Mucosa of stomach (tissue), 1 donor: Measurements from ENCODE around the gene RAC2.

Experiments
- H3K27me3 ChIP-seq: one replicate; pipeline ENCODE4 v1.7.0; 2013; ENCODE audit warnings: mild to moderate bottlenecking, low read length; ENCODE audit not compliant: control insufficient read depth, insufficient read depth
- H3K36me3 ChIP-seq: one replicate; pipeline ENCODE4 v1.7.0; 2013; ENCODE audit warnings: low read length; ENCODE audit not compliant: control insufficient read depth, insufficient read depth
- H3K4me1 ChIP-seq: one replicate; pipeline ENCODE4 v1.7.0; 2013; ENCODE audit warnings: mild to moderate bottlenecking, low read length; ENCODE audit not compliant: control insufficient read depth, insufficient read depth
- H3K4me3 ChIP-seq: one replicate; pipeline ENCODE4 v1.7.0; 2013; ENCODE audit warnings: low read length
- H3K9ac ChIP-seq: one replicate; pipeline ENCODE4 v1.7.0; 2013; ENCODE audit warnings: mild to moderate bottlenecking, low read length, moderate library complexity
- H3K9me3 ChIP-seq: one replicate; pipeline ENCODE4 v1.7.0; 2013; ENCODE audit warnings: mild to moderate bottlenecking, low read length, moderate library complexity; ENCODE audit not compliant: control insufficient read depth
- donor health status: Pancreatic carcinoma.

Gene RAC2

GRCh38 chr22:37199103-37199759 is 44.8 kb downstream of the RAC2 start:
- H3K4me3 ChIP-seq, result peak overlapping the region; percentile 91
- peaks cover 32% of the 10 kb centered on the region for H3K4me1 ChIP-seq
- H3K36me3 ChIP-seq, result no peaks in the 10 kb centered on the region
- no peaks in the 10 kb centered on the region for H3K27me3 ChIP-seq
- peak overlapping the region; percentile 90 for H3K9ac ChIP-seq
- no peaks in the 10 kb centered on the region for H3K9me3 ChIP-seq

DNA sequence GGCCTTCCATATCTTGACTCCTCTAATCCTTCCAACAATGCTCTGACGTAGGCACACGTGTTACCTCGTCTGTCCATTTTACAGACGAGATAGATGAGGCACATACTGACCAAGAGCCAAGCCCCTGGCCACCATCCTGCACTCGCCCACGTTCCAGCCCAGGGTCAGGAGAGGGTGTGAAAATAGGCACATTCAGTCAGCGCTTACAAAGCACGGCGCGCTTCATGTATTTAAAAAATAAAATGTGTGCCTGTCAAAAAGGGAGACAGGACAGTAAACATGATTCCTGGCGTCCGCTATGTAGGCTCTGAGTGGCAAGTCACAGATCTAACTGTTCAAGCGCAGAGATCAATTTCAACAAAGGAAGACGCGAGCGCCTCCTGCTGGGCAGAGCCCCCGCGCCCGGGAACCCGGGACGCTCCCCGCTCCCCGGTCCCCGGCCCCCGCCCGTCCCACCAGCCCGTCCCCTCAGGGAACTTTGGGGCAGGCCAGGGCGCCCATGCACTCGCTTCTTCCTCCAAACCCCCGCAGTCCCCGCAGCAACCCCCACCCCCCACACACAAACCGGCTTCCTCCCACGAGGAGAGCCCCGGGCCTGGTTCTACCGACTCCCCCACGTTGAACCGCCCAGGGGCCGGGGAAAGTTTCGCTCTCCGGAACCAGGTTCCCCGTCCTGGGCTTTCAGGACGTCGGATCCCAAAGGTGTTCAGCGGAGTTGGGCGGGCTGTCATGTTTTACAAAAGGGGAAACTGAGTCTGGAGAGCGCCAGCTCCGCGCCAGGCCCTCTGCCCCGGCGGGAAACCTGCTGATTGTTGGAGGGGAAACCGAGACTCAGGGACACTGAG is 45.6 kb downstream of the RAC2 start:
- Histone ChIP-seq H3K9ac (peak overlapping the region; percentile 90), H3K27me3 (no peaks in the 10 kb centered on the region), H3K4me3 (peak overlapping the region; percentile 91), H3K36me3 (no peaks in the 10 kb centered on the region), H3K9me3 (no peaks in the 10 kb centered on the region), H3K4me1 (peaks cover 32% of the 10 kb centered on the region)

GRCh38 chr22:37197451-37198257 is 46.4 kb downstream of the RAC2 start:
- H3K27me3 ChIP-seq, result no peaks in the 10 kb centered on the region

GRCh38 chr22:37196539-37197450 is 47.3 kb downstream of the RAC2 start:
- H3K27me3 ChIP-seq, result no peaks in the 10 kb centered on the region
- no peak overlapping the region for H3K4me3 ChIP-seq
- no peaks in the 10 kb centered on the region for H3K9me3 ChIP-seq
- H3K36me3 ChIP-seq, result no peaks in the 10 kb centered on the region
- no peak overlapping the region for H3K9ac ChIP-seq
- peaks cover 32% of the 10 kb centered on the region for H3K4me1 ChIP-seq

More at GRCh38 chr22:37197451-37198257, 46.4 kb downstream of the RAC2 start:
- no peaks in the 10 kb centered on the region for H3K36me3 ChIP-seq
- H3K9ac ChIP-seq, result peak overlapping the region; percentile 7
- no peak overlapping the region for H3K4me3 ChIP-seq
- no peaks in the 10 kb centered on the region for H3K9me3 ChIP-seq
- peaks cover 32% of the 10 kb centered on the region for H3K4me1 ChIP-seq

- peaks cover 32% of the 10 kb centered on the region for H3K4me1 ChIP-seq
- H3K27me3 ChIP-seq, result no peaks in the 10 kb centered on the region
- no peaks in the 10 kb centered on the region for H3K36me3 ChIP-seq
- H3K4me3 ChIP-seq, result no peak overlapping the region
- H3K9ac ChIP-seq, result no peak overlapping the region
- H3K9me3 ChIP-seq, result no peaks in the 10 kb centered on the region
Measured at GRCh38 chr22:37195921-37196320, 48.1 kb downstream of the RAC2 start.

DNA sequence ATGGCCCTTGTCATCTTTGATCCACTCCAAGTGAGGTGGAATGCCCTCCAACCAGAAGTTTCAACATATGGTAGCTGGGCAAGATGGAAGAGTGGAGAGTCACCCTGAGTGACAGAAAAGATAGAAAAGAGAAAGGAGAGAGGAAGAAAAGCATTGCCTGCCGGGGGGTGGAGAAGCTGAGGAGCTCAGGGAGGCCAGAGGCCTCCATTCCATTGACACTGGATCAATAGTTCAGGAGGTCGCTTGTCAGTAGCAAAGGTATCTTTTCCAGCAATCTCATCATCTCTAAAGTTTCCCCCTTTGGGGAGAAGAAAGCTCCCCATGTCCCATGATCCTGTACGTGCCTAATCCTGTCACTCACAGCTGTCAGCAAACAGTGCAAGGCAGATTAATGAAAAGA is 49.3 kb downstream of the RAC2 start:
- H3K27me3 ChIP-seq, result no peaks in the 10 kb centered on the region
- H3K4me3 ChIP-seq, result no peak overlapping the region
- no peaks in the 10 kb centered on the region for H3K36me3 ChIP-seq
- no peak overlapping the region for H3K9ac ChIP-seq
- H3K9me3 ChIP-seq, result no peaks in the 10 kb centered on the region
- H3K4me1 ChIP-seq, result peaks cover 34% of the 10 kb centered on the region

- H3K36me3 ChIP-seq, result no peaks in the 10 kb centered on the region
- H3K4me3 ChIP-seq, result no peak overlapping the region
- H3K27me3 ChIP-seq, result no peaks in the 10 kb centered on the region
- H3K4me1 ChIP-seq, result peaks cover 42% of the 10 kb centered on the region
- H3K9ac ChIP-seq, result no peak overlapping the region
- no peaks in the 10 kb centered on the region for H3K9me3 ChIP-seq
Measured at GRCh38 chr22:37193629-37194191, 50.4 kb downstream of the RAC2 start.

DNA sequence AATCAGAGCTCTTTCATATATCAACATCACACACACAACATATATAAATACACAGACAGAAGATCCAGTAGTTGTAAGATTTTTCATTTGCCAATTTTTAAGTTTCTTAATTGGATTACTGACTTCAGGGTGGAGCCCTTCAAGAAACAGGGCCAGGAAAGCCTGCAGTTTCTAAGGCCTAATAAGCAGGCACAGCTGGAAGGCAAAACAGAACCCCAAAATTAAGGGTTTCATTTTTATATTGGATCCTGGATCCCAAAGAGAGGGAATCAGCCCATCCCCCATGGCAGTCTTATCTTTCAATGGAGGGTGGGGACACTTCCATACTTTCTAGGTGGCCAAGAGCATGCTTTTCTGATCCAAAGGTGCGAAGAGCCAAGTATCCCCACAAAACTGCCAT is 51.3 kb downstream of the RAC2 start:
- Histone ChIP-seq H3K27me3 (no peaks in the 10 kb centered on the region), H3K36me3 (no peaks in the 10 kb centered on the region), H3K4me3 (no peak overlapping the region), H3K9me3 (no peaks in the 10 kb centered on the region), H3K9ac (no peak overlapping the region), H3K4me1 (peaks cover 44% of the 10 kb centered on the region)

DNA sequence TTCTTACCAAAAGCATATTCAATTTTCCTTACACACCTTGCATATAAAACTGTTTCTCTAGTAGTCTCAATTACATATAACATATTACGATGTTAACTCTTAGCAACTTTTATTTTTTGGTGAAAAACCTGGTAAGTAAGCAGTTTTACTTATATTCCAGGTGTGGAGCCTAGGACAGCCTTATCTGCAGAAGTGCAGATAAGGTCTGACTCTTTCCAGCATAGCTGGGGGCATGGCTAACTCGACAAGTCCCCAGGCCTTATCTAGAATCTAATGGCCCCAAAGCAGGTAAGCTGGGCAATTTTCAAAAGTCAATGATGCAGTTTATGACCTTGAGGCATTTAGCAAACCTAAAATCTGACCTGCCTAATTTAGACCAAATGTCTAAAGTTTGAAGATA is 51.9 kb downstream of the RAC2 start:
- Histone ChIP-seq H3K27me3 (no peaks in the 10 kb centered on the region), H3K4me1 (peaks cover 44% of the 10 kb centered on the region), H3K9me3 (no peaks in the 10 kb centered on the region), H3K36me3 (no peaks in the 10 kb centered on the region), H3K4me3 (no peak overlapping the region), H3K9ac (no peak overlapping the region)

- Histone ChIP-seq H3K4me1 (peaks cover 44% of the 10 kb centered on the region), H3K27me3 (no peaks in the 10 kb centered on the region), H3K4me3 (no peak overlapping the region), H3K9me3 (no peaks in the 10 kb centered on the region), H3K9ac (no peak overlapping the region), H3K36me3 (no peaks in the 10 kb centered on the region)
Measured at GRCh38 chr22:37190262-37190780, 53.7 kb downstream of the RAC2 start.
